Muscle of leg (tissue), 11 donors: ENCODE results near the gene ERF. TPM values are rescaled to one million over a fixed set of nuclear protein-coding genes. Genes with fewer than 3 reads are reported as not detected.
A peak's percentile ranks its signal among the peaks of the same experiment; 100 is the strongest.

Experiments used
- DNase-seq: peaks from one replicate; pipeline ENCODE4 v3.0.0; 2013
- H3K27ac ChIP-seq: one replicate; pipeline ENCODE4 v1.5.1; 2013; ENCODE audit warnings: mild to moderate bottlenecking, low read length, control low read depth
- H3K27me3 ChIP-seq: one replicate; pipeline ENCODE4 v1.6.1; 2013; ENCODE audit warnings: low read length; ENCODE audit not compliant: control insufficient read depth, insufficient read depth
- H3K36me3 ChIP-seq: one replicate; pipeline ENCODE4 v1.6.1; 2013; ENCODE audit warnings: low read length; ENCODE audit not compliant: control insufficient read depth, insufficient read depth
- H3K4me1 ChIP-seq: one replicate; pipeline ENCODE4 v1.6.1; 2013; ENCODE audit warnings: low read length; ENCODE audit not compliant: control insufficient read depth, insufficient read depth
- H3K4me3 ChIP-seq: one replicate; pipeline ENCODE4 v1.5.1; 2013; ENCODE audit warnings: low read length, control low read depth
- H3K9me3 ChIP-seq: replicated peaks from 2 replicates; pipeline ENCODE4 v1.6.1; 2013; ENCODE audit warnings: low read depth, low read length; ENCODE audit not compliant: control insufficient read depth
- WGBS: methylation state at CpG from one replicate; pipeline ENCODE4 v1.1.5; 2013; ENCODE audit warnings: missing lambda C conversion rate; ENCODE audit not compliant: insufficient coverage; 5-methylcytosine and 5-hydroxymethylcytosine counted together
- polyA plus RNA-seq, 8 donors: library from polyadenylated mRNA; unstranded; fragments of 120-200 nt; gene quantifications; one replicate each; pipeline versions ENCODE4 v1.2.1 to v1.2.3, GENCODE V29; 2013; ENCODE audit warnings: inconsistent platforms in 1 of 8, low replicate concordance in 1 of 8; ENCODE audit not compliant: insufficient read length in 8 of 8, insufficient read depth in 1 of 8
- total RNA-seq: library from RNA; stranded (reverse); fragments of 120-200 nt; gene quantifications from one replicate; pipeline ENCODE4 v1.2.4, GENCODE V29; 2013

The ERF gene
- total and polyA plus RNA-seq, 9 donors = 17.3 to 51.6 (median 37.6) TPM

GRCh38 chr19:42288387-42288786 is 33.5 kb upstream of the ERF start:
- peaks cover 68% of the 10 kb centered on the region for H3K36me3 ChIP-seq
- no peaks in the 10 kb centered on the region for H3K27me3 ChIP-seq
- peaks cover 24% of the 10 kb centered on the region for H3K4me1 ChIP-seq
- WGBS = no CpG with 5 or more reads among the region's 4 CpGs
- H3K27ac ChIP-seq = no peak overlapping the region
- no peak overlapping the region for H3K4me3 ChIP-seq
- DNase-seq = peak; percentile 11
- H3K9me3 ChIP-seq = no peaks in the 10 kb centered on the region

- H3K27me3 ChIP-seq = no peaks in the 10 kb centered on the region
- peaks cover 30% of the 10 kb centered on the region for H3K4me1 ChIP-seq
- H3K9me3 ChIP-seq = no peaks in the 10 kb centered on the region
- peaks cover 62% of the 10 kb centered on the region for H3K36me3 ChIP-seq
- H3K27ac ChIP-seq = no peak overlapping the region
- H3K4me3 ChIP-seq = no peak overlapping the region
- 87% methylated on average over 10 of the region's 10 CpGs for WGBS
- DNase-seq = peak; percentile 9
Measured at GRCh38 chr19:42287827-42288107, 32.8 kb upstream of the ERF start.

GRCh38 chr19:42287017-42287826 is 32.3 kb upstream of the ERF start:
- H3K27ac ChIP-seq = peak overlapping the region; percentile 55
- DNase-seq = no peak
- 84% methylated on average over 27 of the region's 30 CpGs for WGBS
- H3K4me1 ChIP-seq = peaks cover 36% of the 10 kb centered on the region
- peaks cover 57% of the 10 kb centered on the region for H3K36me3 ChIP-seq
- H3K9me3 ChIP-seq = no peaks in the 10 kb centered on the region
- no peaks in the 10 kb centered on the region for H3K27me3 ChIP-seq
- H3K4me3 ChIP-seq = no peak overlapping the region

GRCh38 chr19:42286349-42287016 is 31.6 kb upstream of the ERF start:
- no peaks in the 10 kb centered on the region for H3K27me3 ChIP-seq
- H3K4me3 ChIP-seq = peak overlapping the region; percentile 9
- H3K4me1 ChIP-seq = peaks cover 43% of the 10 kb centered on the region
- no peaks in the 10 kb centered on the region for H3K9me3 ChIP-seq
- peak overlapping the region; percentile 80 for H3K27ac ChIP-seq
- peaks cover 49% of the 10 kb centered on the region for H3K36me3 ChIP-seq
- WGBS = 16% methylated on average over 4 of the region's 13 CpGs
- DNase-seq = peak; percentile 77

GRCh38 chr19:42285988-42286348 is 31.0 kb upstream of the ERF start:
- H3K27me3 ChIP-seq = no peaks in the 10 kb centered on the region
- WGBS = 5% methylated on average over 3 of the region's 6 CpGs
- H3K36me3 ChIP-seq = peaks cover 44% of the 10 kb centered on the region
- H3K4me1 ChIP-seq = peaks cover 48% of the 10 kb centered on the region
- no peaks in the 10 kb centered on the region for H3K9me3 ChIP-seq
- H3K27ac ChIP-seq = peak overlapping the region; percentile 80
- no peak for DNase-seq
- peak overlapping the region; percentile 9 for H3K4me3 ChIP-seq

GRCh38 chr19:42285541-42285941 is 30.6 kb upstream of the ERF start:
- peaks cover 51% of the 10 kb centered on the region for H3K4me1 ChIP-seq
- H3K9me3 ChIP-seq = no peaks in the 10 kb centered on the region
- H3K36me3 ChIP-seq = peaks cover 40% of the 10 kb centered on the region
- no peaks in the 10 kb centered on the region for H3K27me3 ChIP-seq
- peak overlapping the region; percentile 75 for H3K4me3 ChIP-seq
- peak overlapping the region; percentile 80 for H3K27ac ChIP-seq
- WGBS = 0% methylated on average over 1 of the region's 5 CpGs
- DNase-seq = peak; percentile 62

GRCh38 chr19:42284591-42285341 is 29.8 kb upstream of the ERF start:
- H3K27me3 ChIP-seq = no peaks in the 10 kb centered on the region
- WGBS = under 1% methylated on average over 39 of the region's 41 CpGs
- peak; percentile 51 for DNase-seq
- H3K9me3 ChIP-seq = no peaks in the 10 kb centered on the region
- peak overlapping the region; percentile 75 for H3K4me3 ChIP-seq
- H3K27ac ChIP-seq = peak overlapping the region; percentile 80
- H3K4me1 ChIP-seq = peaks cover 51% of the 10 kb centered on the region
- peaks cover 32% of the 10 kb centered on the region for H3K36me3 ChIP-seq

- Histone ChIP-seq H3K9me3 (no peaks in the 10 kb centered on the region), H3K4me3 (no peak overlapping the region)
- DNase-seq = peak; percentile 92
Measured at GRCh38 chr19:42284066-42284501, 29.2 kb upstream of the ERF start.

GRCh38 chr19:42283188-42284065 is 28.5 kb upstream of the ERF start:
- no peaks in the 10 kb centered on the region for H3K27me3 ChIP-seq
- H3K9me3 ChIP-seq = no peaks in the 10 kb centered on the region
- peak overlapping the region; percentile 95 for H3K27ac ChIP-seq
- DNase-seq = peak; percentile 99
- peaks cover 64% of the 10 kb centered on the region for H3K4me1 ChIP-seq
- peak overlapping the region; percentile 40 for H3K4me3 ChIP-seq
- WGBS = 4% methylated on average over 43 of the region's 74 CpGs
- H3K36me3 ChIP-seq = peaks cover 19% of the 10 kb centered on the region

More at GRCh38 chr19:42284066-42284501, 29.2 kb upstream of the ERF start:
- Histone ChIP-seq H3K27ac (no peak overlapping the region), H3K4me1 (peaks cover 57% of the 10 kb centered on the region), H3K36me3 (peaks cover 25% of the 10 kb centered on the region), H3K27me3 (no peaks in the 10 kb centered on the region)
- under 1% methylated on average over 52 of the region's 76 CpGs for WGBS
